BJ (cell line): Measurements from ENCODE around the gene BBS1. TPM values are rescaled to one million over a fixed set of nuclear protein-coding genes. Genes with fewer than 3 reads are reported as not detected.
A peak's percentile ranks its signal among the peaks of the same experiment; 100 is the strongest.

Experiments
- CTCF ChIA-PET: fragments of 350-600 bp; formaldehyde crosslinking; extraction: SDS; loops from one replicate; lab custom pipeline; 2021; ENCODE audit warnings: antibody characterized with exemption, inconsistent platforms; lab: Yijun Ruan, JAX
- POLR2A ChIA-PET: fragments of 300-600 bp; sonication (Branson Sonifier 250); formaldehyde crosslinking; extraction: SDS; loops from one replicate; lab custom pipeline; 2021; ENCODE audit warnings: antibody characterized with exemption; lab: Charles Lee
- DNase-seq: peaks from one replicate; pipeline ENCODE4 v3.0.0-alpha.2; 2011; ENCODE audit warnings: low read depth
- H3K27me3 ChIP-seq: 2 replicates; pipeline ENCODE4 v1.6.0; 2011; ENCODE audit warnings: low read length; ENCODE audit not compliant: control insufficient read depth, insufficient read depth
- H3K36me3 ChIP-seq: 2 replicates; pipeline ENCODE4 v1.5.1; 2011; ENCODE audit warnings: low read length; ENCODE audit not compliant: control insufficient read depth, insufficient read depth
- H3K4me3 ChIP-seq: 2 replicates; pipeline ENCODE4 v1.5.1; 2011; ENCODE audit warnings: low read depth, mild to moderate bottlenecking, control low read depth, low read length
- polyA plus RNA-seq: library from polyadenylated mRNA; depleted of rRNA; stranded (reverse); fragments of >200 nt; gene quantifications from 2 replicates; pipeline ENCODE4 v1.2.3, GENCODE V29; 2011
- TF ChIP-seq, protein P1 (sequence below): IDR thresholded peaks from 2 replicates; pipeline ENCODE4 v1.5.1; 2011; ENCODE audit warnings: low read depth, mild to moderate bottlenecking, control low read depth, inconsistent platforms, low read length, moderate library complexity; ENCODE audit not compliant: insufficient read depth

The BBS1 gene
- polyA plus RNA-seq, 1 experiment = 31.1 TPM

DNA sequence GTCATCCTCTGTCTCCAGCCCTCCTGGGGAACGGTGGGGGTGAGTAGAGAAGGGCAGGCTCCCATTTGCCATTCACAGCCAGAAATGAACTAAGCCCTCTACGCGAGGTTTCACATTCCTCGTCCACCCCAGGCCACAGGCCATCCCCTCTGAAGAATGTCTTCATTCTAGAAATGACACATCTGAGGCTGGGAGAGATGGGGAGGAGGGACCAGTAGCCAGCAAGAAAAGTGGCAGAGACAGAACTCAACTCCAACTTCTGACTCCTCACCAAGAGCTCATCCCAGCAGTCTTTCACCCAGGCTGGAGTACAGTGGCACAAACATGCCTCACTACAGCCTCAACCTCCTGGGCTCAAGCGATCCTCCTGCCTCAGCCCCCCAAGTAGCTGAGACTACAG lies 54.5 kb downstream of the BBS1 start:
- Histone ChIP-seq H3K4me3 (no peak overlapping the region), H3K36me3 (peaks cover 3% of the 10 kb centered on the region), H3K27me3 (no peaks in the 10 kb centered on the region; the same call in 1 of the 2 replicates)
- DNase-seq = no peak
- ChIA-PET CTCF (interaction anchor here (0.7 to 1.5 kb wide), 2 partner anchors 13 to 130 kb away, joined by 3 to 5 read pairs; no protein-coding TSS in a partner anchor), POLR2A (no interaction called here)
- TF ChIP-seq, protein P1, sequence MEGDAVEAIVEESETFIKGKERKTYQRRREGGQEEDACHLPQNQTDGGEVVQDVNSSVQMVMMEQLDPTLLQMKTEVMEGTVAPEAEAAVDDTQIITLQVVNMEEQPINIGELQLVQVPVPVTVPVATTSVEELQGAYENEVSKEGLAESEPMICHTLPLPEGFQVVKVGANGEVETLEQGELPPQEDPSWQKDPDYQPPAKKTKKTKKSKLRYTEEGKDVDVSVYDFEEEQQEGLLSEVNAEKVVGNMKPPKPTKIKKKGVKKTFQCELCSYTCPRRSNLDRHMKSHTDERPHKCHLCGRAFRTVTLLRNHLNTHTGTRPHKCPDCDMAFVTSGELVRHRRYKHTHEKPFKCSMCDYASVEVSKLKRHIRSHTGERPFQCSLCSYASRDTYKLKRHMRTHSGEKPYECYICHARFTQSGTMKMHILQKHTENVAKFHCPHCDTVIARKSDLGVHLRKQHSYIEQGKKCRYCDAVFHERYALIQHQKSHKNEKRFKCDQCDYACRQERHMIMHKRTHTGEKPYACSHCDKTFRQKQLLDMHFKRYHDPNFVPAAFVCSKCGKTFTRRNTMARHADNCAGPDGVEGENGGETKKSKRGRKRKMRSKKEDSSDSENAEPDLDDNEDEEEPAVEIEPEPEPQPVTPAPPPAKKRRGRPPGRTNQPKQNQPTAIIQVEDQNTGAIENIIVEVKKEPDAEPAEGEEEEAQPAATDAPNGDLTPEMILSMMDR = no peak

DNA sequence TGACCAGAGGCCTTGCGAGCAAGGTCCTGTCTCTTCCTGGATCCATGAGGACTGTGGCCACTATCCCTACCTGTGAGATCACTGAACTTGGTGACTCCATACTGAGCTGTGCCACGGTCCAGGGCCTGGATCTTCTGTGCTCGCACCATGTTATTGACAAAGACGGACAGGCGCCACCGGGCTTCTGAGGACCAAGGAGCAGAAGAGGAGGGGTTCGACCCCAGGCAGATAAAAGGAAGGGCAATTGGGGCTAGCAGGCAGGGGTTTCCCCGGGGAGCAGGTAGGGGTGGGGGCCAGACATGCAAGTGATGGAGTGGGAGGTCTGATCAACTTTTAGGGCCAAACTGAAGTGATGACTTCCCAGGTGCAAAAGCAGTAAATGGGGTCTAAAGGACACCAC lies 55.8 kb downstream of the BBS1 start:
- TF ChIP-seq, protein P1 = no peak
- DNase-seq = no peak
- Histone ChIP-seq H3K36me3 (peaks cover 3% of the 10 kb centered on the region), H3K4me3 (no peak overlapping the region), H3K27me3 (no peaks in the 10 kb centered on the region)
- ChIA-PET CTCF (no interaction called here), POLR2A (no interaction called here)

DNA sequence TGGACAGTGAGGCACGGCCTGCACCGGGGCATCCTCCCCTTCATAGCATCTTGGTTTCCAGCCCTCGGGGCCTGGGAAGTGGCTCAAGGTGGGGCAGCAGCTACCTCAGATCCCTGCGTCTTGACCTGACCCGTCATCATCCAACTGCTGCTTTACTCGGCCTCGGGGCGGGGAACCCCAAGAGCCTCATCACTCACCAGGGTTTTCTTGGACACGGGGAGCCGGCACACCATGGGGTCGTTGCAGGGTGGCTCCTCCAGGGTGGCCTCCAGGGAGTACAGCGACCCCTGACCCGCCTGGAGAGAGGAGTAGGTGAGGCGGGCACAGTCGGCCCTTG lies 57.3 kb downstream of the BBS1 start:
- CTCF ChIA-PET = interaction anchor here (1.0 to 3.3 kb wide), 3 partner anchors 10 to 128 kb away, joined by 3 to 18 read pairs (median 11); partner anchors contain the start of gene RBM4B
- no peaks in the 10 kb centered on the region for H3K27me3 ChIP-seq
- H3K4me3 ChIP-seq = peak overlapping the region; percentile 45
- no peak for DNase-seq
- peaks cover 3% of the 10 kb centered on the region for H3K36me3 ChIP-seq
- TF ChIP-seq, protein P1 = no peak
- POLR2A ChIA-PET = no interaction called here

- ChIA-PET CTCF (interaction anchor here (1.0 to 3.3 kb wide), 6 partner anchors 10 to 127 kb away, joined by 3 to 18 read pairs (median 6); partner anchors contain the start of genes ACTN3, RBM4B and ZDHHC24), POLR2A (no interaction called here)
- Histone ChIP-seq H3K36me3 (peaks cover 3% of the 10 kb centered on the region), H3K27me3 (no peaks in the 10 kb centered on the region), H3K4me3 (peak within 1 kb of the TSS; percentile 45)
- no peak for DNase-seq
- TF ChIP-seq, protein P1 = no peak
Measured at GRCh38 chr11:66568124-66568916, 57.9 kb downstream of the BBS1 start, which contains the start of gene CTSF. CTSF (minus strand) TSS chr11:66568606; CDS start chr11:66568486, 120 bp downstream.

DNA sequence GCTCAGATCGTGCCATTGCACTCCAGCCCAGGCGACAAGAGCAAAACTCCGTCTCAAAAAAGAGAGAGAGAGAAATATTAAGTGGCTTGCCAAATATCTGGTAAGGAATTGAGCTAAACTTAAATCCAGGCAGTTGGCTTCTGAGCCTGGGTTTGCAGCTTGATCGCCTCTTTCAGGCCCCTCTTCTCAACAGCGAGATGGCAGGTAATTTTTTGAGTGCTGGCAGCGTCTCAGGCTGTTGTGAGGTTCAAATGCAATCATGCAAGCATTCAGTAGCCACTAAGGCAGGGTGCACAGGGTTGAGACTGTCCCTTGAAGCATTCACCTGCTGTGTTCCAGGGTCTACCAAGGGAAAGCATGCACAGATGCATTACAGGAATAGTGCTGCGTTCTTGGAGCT lies 58.6 kb downstream of the BBS1 start:
- TF ChIP-seq, protein P1 = no peak
- POLR2A ChIA-PET = no interaction called here
- H3K4me3 ChIP-seq = no peak overlapping the region
- CTCF ChIA-PET = interaction anchor here (1.5 to 3.3 kb wide), 5 partner anchors 9 to 113 kb away, joined by 4 to 18 read pairs (median 7); partner anchors contain the start of genes ACTN3, RBM4B and ZDHHC24
- no peaks in the 10 kb centered on the region for H3K27me3 ChIP-seq
- H3K36me3 ChIP-seq = peaks cover 3% of the 10 kb centered on the region
- no peak for DNase-seq
